GM12878 (cell line): Measurements from ENCODE around the gene FAR1. TPM values are rescaled to one million over a fixed set of nuclear protein-coding genes. Genes with fewer than 3 reads are reported as not detected.

Source experiments
- ATAC-seq: fragments of 200-7000 bp; cut with Tn5 transposase; 3 replicates; pipeline ENCODE4 v1.9.1; 2020; ENCODE audit warnings: mild to moderate bottlenecking, moderate library complexity
- BruUV-seq: library from RNA; stranded (reverse); fragments of 400-500 nt; replicated peaks from 2 replicates; lab custom pipeline; 2021; lab: Mats Ljungman, UMichigan
- CTCF ChIA-PET: fragments of 300-600 bp; sonication (Branson Sonifier 250); formaldehyde crosslinking; extraction: SDS; loops from one replicate; lab custom pipeline; 2021; ENCODE audit warnings: inconsistent platforms; lab: Yijun Ruan, JAX
- POLR2A ChIA-PET: fragments of 350-600 bp; formaldehyde crosslinking; extraction: SDS; loops from one replicate; lab custom pipeline; 2021; ENCODE audit warnings: inconsistent platforms; lab: Charles Lee
- RAD21 ChIA-PET: fragments of 300-600 bp; sonication (Branson Sonifier 250); formaldehyde crosslinking; loops from one replicate; lab custom pipeline; 2023; ENCODE audit warnings: antibody characterized with exemption; ENCODE audit not compliant: unreplicated experiment; lab: Charles Lee
- SMC1A ChIA-PET: fragments of 300-600 bp; sonication (Branson Sonifier 250); formaldehyde crosslinking; loops from one replicate; lab custom pipeline; 2023; ENCODE audit not compliant: unreplicated experiment, uncharacterized antibody; lab: Charles Lee
- DNase-seq: peaks from one replicate; pipeline ENCODE4 v3.0.0-alpha.2; 2011; ENCODE audit warnings: low read depth, low spot score
- FAIRE-seq: peaks from 3 replicates; lab custom pipeline; 2011; peaks lifted over from hg19 to GRCh38; lab: Jason Lieb, UNC
- H2AFZ ChIP-seq: 2 replicates; pipeline ENCODE4 v1.6.0; 2011; ENCODE audit warnings: low read depth, low read length, control low read depth; ENCODE audit not compliant: control insufficient read depth
- H3K27ac ChIP-seq: 2 replicates; pipeline ENCODE4 v1.5.1; 2011; ENCODE audit warnings: control low read depth; ENCODE audit not compliant: control insufficient read depth, insufficient read depth
- H3K27me3 ChIP-seq, 2 experiments: replicated peaks in 1 of 2; 2 replicates each; pipeline versions ENCODE4 v1.6.0 to v1.6.1; 2011; ENCODE audit warnings: low read length in 1 of 2; ENCODE audit not compliant: control insufficient read depth in 2 of 2, insufficient read depth in 2 of 2
- H3K36me3 ChIP-seq, 2 experiments: 2 replicates each; pipeline ENCODE4 v1.5.1; 2011; ENCODE audit warnings: low read length in 1 of 2; ENCODE audit not compliant: control insufficient read depth in 2 of 2, insufficient read depth in 2 of 2
- H3K4me1 ChIP-seq: 2 replicates; pipeline ENCODE4 v1.6.1; 2011; ENCODE audit warnings: mild to moderate bottlenecking, low read length, moderate library complexity, mixed read lengths; ENCODE audit not compliant: control insufficient read depth, insufficient read depth
- H3K4me2 ChIP-seq: 2 replicates; pipeline ENCODE4 v1.6.0; 2011; ENCODE audit warnings: control low read depth; ENCODE audit not compliant: control insufficient read depth, insufficient read depth
- H3K4me3 ChIP-seq: fragments of 200-600 bp; sonication (generic); 2 replicates; pipeline ENCODE4 v1.5.1; 2016
- H3K79me2 ChIP-seq: 2 replicates; pipeline ENCODE4 v1.6.0; 2011; ENCODE audit warnings: low read length; ENCODE audit not compliant: control insufficient read depth, insufficient read depth
- H3K9ac ChIP-seq: 2 replicates; pipeline ENCODE4 v1.8.0; 2011; ENCODE audit warnings: low read length, control low read depth, mixed read lengths; ENCODE audit not compliant: control insufficient read depth, insufficient read depth
- H3K9me3 ChIP-seq: replicated peaks from 3 replicates; pipeline ENCODE4 v1.5.1; 2011; ENCODE audit warnings: mild to moderate bottlenecking, low read length; ENCODE audit not compliant: control insufficient read depth, insufficient read depth
- H4K20me1 ChIP-seq: 2 replicates; pipeline ENCODE4 v1.6.0; 2011; ENCODE audit not compliant: control insufficient read depth, insufficient read depth
- ASH2L ChIP-seq: fragments of 300-600, 200-600 bp; sonication (generic); IDR thresholded peaks from 2 replicates; pipeline ENCODE4 v1.6.1; 2017; ENCODE audit warnings: low read depth, mild to moderate bottlenecking, borderline replicate concordance
- BCL11A ChIP-seq: IDR thresholded peaks from 2 replicates; pipeline ENCODE4 v1.6.1; 2011; ENCODE audit warnings: low read depth, low read length
- CREM ChIP-seq: IDR thresholded peaks from 2 replicates; pipeline ENCODE4 v1.6.1; 2014; ENCODE audit warnings: antibody characterized with exemption, low read depth
- JUNB ChIP-seq: IDR thresholded peaks from 2 replicates; pipeline ENCODE4 v1.6.1; 2016; ENCODE audit warnings: antibody characterized with exemption, mild to moderate bottlenecking
- KLF5 ChIP-seq: fragments of 450-650 bp; IDR thresholded peaks from 2 replicates; pipeline ENCODE4 v1.6.1; 2014; ENCODE audit warnings: mild to moderate bottlenecking; ENCODE audit not compliant: partially characterized antibody
- MTA3 ChIP-seq: IDR thresholded peaks from 2 replicates; pipeline ENCODE4 v1.6.1; 2012; ENCODE audit warnings: low read length, inconsistent platforms, borderline replicate concordance
- NR2C1 ChIP-seq: fragments of 450-650 bp; IDR thresholded peaks from 2 replicates; pipeline ENCODE4 v1.6.1; 2017; ENCODE audit warnings: antibody characterized with exemption, mild to moderate bottlenecking, moderate library complexity
- SIX5 ChIP-seq: IDR thresholded peaks from 2 replicates; pipeline ENCODE4 v1.6.1; 2011; ENCODE audit warnings: mild to moderate bottlenecking, low read depth, low read length, moderate library complexity; ENCODE audit not compliant: severe bottlenecking
- SREBF2 ChIP-seq: IDR thresholded peaks from 2 replicates; pipeline ENCODE4 v1.6.1; 2012; ENCODE audit warnings: mild to moderate bottlenecking, low read length
- SRF ChIP-seq, 2 experiments: IDR thresholded peaks; 2 replicates each; pipeline ENCODE4 v1.6.1; 2011; ENCODE audit warnings: low read depth in 2 of 2, low read length in 2 of 2, mild to moderate bottlenecking in 1 of 2, moderate library complexity in 1 of 2
- SUZ12 ChIP-seq: fragments of 200-600 bp; sonication (generic); IDR thresholded peaks from one replicate; pipeline ENCODE4 v1.6.1; 2018; ENCODE audit warnings: antibody characterized with exemption, mild to moderate bottlenecking; ENCODE audit not compliant: unreplicated experiment
- TBL1XR1 ChIP-seq: IDR thresholded peaks from 2 replicates; pipeline ENCODE4 v1.6.1; 2012; ENCODE audit warnings: low read depth, low read length, improper control_type of control experiment
- ZNF207 ChIP-seq: fragments of 450-650 bp; IDR thresholded peaks from 2 replicates; pipeline ENCODE4 v1.6.1; 2014; ENCODE audit warnings: antibody characterized with exemption, mild to moderate bottlenecking, borderline replicate concordance
- ZZZ3 ChIP-seq: IDR thresholded peaks from 2 replicates; pipeline ENCODE4 v1.6.1; 2011; ENCODE audit warnings: low read depth; ENCODE audit not compliant: control insufficient read depth, insufficient read length
- WGBS: methylation state at CpG from one replicate; pipeline ENCODE4 v1.1.6; 2016; ENCODE audit warnings: low lambda C conversion rate; ENCODE audit not compliant: insufficient replicate concordance, insufficient coverage; ENCODE audit errors: missing lambda C conversion rate; 5-methylcytosine and 5-hydroxymethylcytosine counted together
- in situ Hi-C: fragments of 300-500 bp; cut with MboI; formaldehyde crosslinking; loops from 9 replicates; pipeline ENCODE4 v1.14.3; 2018; ENCODE audit warnings: mixed read lengths
- intact Hi-C: fragments of 100-400 bp; cut with micrococcal nuclease; formaldehyde crosslinking; loops from one replicate; pipeline ENCODE4 v1.14.2; 2022; ENCODE audit not compliant: unreplicated experiment
- polyA plus RNA-seq, 11 experiments: library from polyadenylated mRNA; depleted of rRNA in 4 of 11; unstranded in 6 of 11; stranded (reverse) in 5 of 11; fragments of >200 nt; fragmentation: Nextera tagmentation in 4 of 11; fragmentation: Illumina TruSeq in 1 of 11; extraction: Ambion mirVana in 4 of 11; extraction: Trizol in 1 of 11; gene quantifications; 1 replicate in 1 of 11; 2 replicates in 10 of 11; pipeline versions ENCODE4 v1.2.1 to v1.2.3, GENCODE V29; 2011 to 2016; ENCODE audit warnings: inconsistent platforms in 2 of 11, missing spikeins in 2 of 11, low read depth in 1 of 11
- total RNA-seq, 4 experiments: library from RNA; depleted of rRNA in 3 of 4; stranded (reverse); fragments of >200 nt in 3 of 4; fragmentation: Illumina TruSeq in 1 of 4; extraction: Trizol in 1 of 4; gene quantifications; 2 replicates each; pipeline versions ENCODE4 v1.2.1 to v1.2.3, GENCODE V29; 2013 to 2021
- TF ChIP-seq, protein P1 (sequence below): fragments of 450-650 bp; formaldehyde crosslinking; IDR thresholded peaks from 2 replicates; pipeline ENCODE4 v1.4.0; 2022; ENCODE audit warnings: mild to moderate bottlenecking, moderate library complexity
- TF ChIP-seq, protein P2 (sequence below): IDR thresholded peaks from 2 replicates; pipeline ENCODE4 v1.6.1; 2012; ENCODE audit warnings: improper control_type of control experiment, low read depth, low read length; ENCODE audit not compliant: insufficient replicate concordance
- TF ChIP-seq, protein P3 (sequence below): IDR thresholded peaks from 2 replicates; pipeline ENCODE4 v1.6.1; 2012; ENCODE audit warnings: low read depth, low read length, improper control_type of control experiment

The FAR1 gene
- total and polyA plus RNA-seq, 10 of the 15 experiments (the other 5 are each of a cell fraction or from before 2014, with no cell fraction given) = 10.1 to 73.9 (median 30.8) TPM

DNA sequence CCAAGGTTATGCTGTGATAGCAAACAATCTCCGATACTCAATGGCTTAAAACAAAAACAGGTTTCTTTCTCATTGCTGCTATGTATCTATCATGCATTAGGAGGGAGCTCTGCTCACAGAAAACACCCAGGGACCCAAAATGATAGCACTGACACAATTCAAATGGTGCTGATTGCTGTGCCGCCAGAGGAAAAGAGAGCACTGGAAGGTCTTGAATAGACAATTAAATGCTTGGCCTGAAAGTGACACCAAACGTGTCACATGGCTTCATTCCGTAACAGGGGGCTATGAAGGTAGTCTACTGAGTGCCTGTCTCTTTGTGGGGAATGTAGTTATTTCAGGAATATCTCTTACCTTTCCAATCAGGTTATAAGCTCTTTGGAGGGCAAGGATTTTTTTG lies 94.2 kb downstream of the FAR1 start (continued):
- TF ChIP-seq BCL11A (no peak), ZZZ3 (no peak), SRF (IDR thresholded peaks at IDR 0.05; ENCODE audit: low read depth in 2 of 2, low read length in 2 of 2) (no peak)
- TF ChIP-seq, protein P1, sequence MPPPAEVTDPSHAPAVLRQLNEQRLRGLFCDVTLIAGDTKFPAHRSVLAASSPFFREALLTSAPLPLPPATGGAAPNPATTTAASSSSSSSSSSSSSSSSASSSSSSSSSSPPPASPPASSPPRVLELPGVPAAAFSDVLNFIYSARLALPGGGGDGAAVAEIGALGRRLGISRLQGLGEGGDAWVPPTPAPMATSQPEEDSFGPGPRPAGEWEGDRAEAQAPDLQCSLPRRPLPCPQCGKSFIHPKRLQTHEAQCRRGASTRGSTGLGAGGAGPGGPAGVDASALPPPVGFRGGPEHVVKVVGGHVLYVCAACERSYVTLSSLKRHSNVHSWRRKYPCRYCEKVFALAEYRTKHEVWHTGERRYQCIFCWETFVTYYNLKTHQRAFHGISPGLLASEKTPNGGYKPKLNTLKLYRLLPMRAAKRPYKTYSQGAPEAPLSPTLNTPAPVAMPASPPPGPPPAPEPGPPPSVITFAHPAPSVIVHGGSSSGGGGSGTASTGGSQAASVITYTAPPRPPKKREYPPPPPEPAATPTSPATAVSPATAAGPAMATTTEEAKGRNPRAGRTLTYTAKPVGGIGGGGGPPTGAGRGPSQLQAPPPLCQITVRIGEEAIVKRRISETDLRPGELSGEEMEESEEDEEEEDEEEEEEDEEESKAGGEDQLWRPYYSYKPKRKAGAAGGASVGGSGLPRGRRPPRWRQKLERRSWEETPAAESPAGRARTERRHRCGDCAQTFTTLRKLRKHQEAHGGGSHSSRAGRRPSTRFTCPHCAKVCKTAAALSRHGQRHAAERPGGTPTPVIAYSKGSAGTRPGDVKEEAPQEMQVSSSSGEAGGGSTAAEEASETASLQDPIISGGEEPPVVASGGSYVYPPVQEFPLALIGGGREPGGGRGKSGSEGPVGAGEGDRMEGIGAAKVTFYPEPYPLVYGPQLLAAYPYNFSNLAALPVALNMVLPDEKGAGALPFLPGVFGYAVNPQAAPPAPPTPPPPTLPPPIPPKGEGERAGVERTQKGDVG (CRISPR knock-in tag) = no peak

DNA sequence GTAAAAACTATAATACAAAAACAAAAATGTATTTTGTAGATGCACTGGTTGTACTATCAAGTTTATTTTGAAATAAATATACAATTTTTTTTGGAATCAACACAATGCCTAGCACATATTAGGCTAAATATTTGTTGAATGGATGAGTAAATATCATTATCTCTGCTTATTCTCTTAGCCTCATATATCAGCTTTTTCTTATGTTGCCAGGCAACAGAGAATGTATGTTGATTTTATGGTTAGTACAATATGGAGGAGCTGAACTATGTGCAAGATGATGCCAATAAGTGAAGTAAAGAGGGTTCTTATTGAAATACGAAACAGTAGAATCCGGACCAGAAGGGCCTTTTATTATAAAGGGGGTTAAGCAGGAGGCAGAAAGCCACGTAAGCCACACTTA lies 94.9 kb downstream of the FAR1 start:
- no peak overlapping the region for H3K27ac ChIP-seq
- RAD21 ChIA-PET = no interaction called here
- H3K27me3 ChIP-seq = no peaks in the 10 kb centered on the region
- no peaks in the 10 kb centered on the region for H3K36me3 ChIP-seq
- no peak for DNase-seq
- SMC1A ChIA-PET = no interaction called here
- no peak overlapping the region for H3K9ac ChIP-seq
- CTCF ChIA-PET = interaction anchor here (2.0 kb wide), 1 partner anchor 9 kb away, joined by 5 read pairs; no protein-coding TSS in a partner anchor
- H3K9me3 ChIP-seq = no peaks in the 10 kb centered on the region
- no TSS peak for BruUV-seq
- ATAC-seq = no peak
- H3K4me2 ChIP-seq = no peak overlapping the region
- POLR2A ChIA-PET = no interaction called here
- H2AFZ ChIP-seq = no peak overlapping the region
- no peaks in the 10 kb centered on the region for H4K20me1 ChIP-seq
- H3K79me2 ChIP-seq = no peaks in the 10 kb centered on the region
- no peaks in the 10 kb centered on the region for H3K4me1 ChIP-seq
- intact Hi-C loops = no loop called here
- in situ Hi-C loops = no loop called here
- WGBS = 22% methylated on average over 3 of the region's 3 CpGs
- no peak overlapping the region for H3K4me3 ChIP-seq
- no peak for FAIRE-seq
- TF ChIP-seq SUZ12 = no peak
- TF ChIP-seq TBL1XR1 = no peak
- no peak for TF ChIP-seq ASH2L
- TF ChIP-seq, protein P2, sequence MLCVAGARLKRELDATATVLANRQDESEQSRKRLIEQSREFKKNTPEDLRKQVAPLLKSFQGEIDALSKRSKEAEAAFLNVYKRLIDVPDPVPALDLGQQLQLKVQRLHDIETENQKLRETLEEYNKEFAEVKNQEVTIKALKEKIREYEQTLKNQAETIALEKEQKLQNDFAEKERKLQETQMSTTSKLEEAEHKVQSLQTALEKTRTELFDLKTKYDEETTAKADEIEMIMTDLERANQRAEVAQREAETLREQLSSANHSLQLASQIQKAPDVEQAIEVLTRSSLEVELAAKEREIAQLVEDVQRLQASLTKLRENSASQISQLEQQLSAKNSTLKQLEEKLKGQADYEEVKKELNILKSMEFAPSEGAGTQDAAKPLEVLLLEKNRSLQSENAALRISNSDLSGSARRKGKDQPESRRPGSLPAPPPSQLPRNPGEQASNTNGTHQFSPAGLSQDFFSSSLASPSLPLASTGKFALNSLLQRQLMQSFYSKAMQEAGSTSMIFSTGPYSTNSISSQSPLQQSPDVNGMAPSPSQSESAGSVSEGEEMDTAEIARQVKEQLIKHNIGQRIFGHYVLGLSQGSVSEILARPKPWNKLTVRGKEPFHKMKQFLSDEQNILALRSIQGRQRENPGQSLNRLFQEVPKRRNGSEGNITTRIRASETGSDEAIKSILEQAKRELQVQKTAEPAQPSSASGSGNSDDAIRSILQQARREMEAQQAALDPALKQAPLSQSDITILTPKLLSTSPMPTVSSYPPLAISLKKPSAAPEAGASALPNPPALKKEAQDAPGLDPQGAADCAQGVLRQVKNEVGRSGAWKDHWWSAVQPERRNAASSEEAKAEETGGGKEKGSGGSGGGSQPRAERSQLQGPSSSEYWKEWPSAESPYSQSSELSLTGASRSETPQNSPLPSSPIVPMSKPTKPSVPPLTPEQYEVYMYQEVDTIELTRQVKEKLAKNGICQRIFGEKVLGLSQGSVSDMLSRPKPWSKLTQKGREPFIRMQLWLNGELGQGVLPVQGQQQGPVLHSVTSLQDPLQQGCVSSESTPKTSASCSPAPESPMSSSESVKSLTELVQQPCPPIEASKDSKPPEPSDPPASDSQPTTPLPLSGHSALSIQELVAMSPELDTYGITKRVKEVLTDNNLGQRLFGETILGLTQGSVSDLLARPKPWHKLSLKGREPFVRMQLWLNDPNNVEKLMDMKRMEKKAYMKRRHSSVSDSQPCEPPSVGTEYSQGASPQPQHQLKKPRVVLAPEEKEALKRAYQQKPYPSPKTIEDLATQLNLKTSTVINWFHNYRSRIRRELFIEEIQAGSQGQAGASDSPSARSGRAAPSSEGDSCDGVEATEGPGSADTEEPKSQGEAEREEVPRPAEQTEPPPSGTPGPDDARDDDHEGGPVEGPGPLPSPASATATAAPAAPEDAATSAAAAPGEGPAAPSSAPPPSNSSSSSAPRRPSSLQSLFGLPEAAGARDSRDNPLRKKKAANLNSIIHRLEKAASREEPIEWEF = no peak
- TF ChIP-seq SREBF2 = no peak
- TF ChIP-seq, protein P3, sequence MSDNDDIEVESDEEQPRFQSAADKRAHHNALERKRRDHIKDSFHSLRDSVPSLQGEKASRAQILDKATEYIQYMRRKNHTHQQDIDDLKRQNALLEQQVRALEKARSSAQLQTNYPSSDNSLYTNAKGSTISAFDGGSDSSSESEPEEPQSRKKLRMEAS = no peak
- no peak for TF ChIP-seq KLF5
- TF ChIP-seq ZNF207 = no peak
- no peak for TF ChIP-seq NR2C1
- no peak for TF ChIP-seq JUNB
- no peak for TF ChIP-seq SIX5
- TF ChIP-seq MTA3 = no peak
- TF ChIP-seq CREM = no peak
